ENCODE measurements around the gene POLG.

- no peak for TF ChIP-seq CTCF (IDR thresholded peaks at IDR 0.05)
- TF ChIP-seq POLR2A (IDR thresholded peaks at IDR 0.05), result no peak
- no peak for TF ChIP-seq EP300 (IDR thresholded peaks at IDR 0.05)
- no peak for TF ChIP-seq POLR2AphosphoS5 (IDR thresholded peaks at IDR 0.05)
These were observed 39.7 kb upstream of the POLG start for GRCh38 chr15:89374086-89374981.
